ENCODE data around the gene TAF4B.
A peak's percentile ranks its signal among the peaks of the same experiment; 100 is the strongest.
"Not testable (repeated sequence)": the region's sequence is repeated elsewhere in the genome, so short reads cannot be mapped to it uniquely, and the experiment has no call there.

TAF4B gene, protein sequence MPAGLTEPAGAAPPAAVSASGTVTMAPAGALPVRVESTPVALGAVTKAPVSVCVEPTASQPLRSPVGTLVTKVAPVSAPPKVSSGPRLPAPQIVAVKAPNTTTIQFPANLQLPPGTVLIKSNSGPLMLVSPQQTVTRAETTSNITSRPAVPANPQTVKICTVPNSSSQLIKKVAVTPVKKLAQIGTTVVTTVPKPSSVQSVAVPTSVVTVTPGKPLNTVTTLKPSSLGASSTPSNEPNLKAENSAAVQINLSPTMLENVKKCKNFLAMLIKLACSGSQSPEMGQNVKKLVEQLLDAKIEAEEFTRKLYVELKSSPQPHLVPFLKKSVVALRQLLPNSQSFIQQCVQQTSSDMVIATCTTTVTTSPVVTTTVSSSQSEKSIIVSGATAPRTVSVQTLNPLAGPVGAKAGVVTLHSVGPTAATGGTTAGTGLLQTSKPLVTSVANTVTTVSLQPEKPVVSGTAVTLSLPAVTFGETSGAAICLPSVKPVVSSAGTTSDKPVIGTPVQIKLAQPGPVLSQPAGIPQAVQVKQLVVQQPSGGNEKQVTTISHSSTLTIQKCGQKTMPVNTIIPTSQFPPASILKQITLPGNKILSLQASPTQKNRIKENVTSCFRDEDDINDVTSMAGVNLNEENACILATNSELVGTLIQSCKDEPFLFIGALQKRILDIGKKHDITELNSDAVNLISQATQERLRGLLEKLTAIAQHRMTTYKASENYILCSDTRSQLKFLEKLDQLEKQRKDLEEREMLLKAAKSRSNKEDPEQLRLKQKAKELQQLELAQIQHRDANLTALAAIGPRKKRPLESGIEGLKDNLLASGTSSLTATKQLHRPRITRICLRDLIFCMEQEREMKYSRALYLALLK

DNA sequence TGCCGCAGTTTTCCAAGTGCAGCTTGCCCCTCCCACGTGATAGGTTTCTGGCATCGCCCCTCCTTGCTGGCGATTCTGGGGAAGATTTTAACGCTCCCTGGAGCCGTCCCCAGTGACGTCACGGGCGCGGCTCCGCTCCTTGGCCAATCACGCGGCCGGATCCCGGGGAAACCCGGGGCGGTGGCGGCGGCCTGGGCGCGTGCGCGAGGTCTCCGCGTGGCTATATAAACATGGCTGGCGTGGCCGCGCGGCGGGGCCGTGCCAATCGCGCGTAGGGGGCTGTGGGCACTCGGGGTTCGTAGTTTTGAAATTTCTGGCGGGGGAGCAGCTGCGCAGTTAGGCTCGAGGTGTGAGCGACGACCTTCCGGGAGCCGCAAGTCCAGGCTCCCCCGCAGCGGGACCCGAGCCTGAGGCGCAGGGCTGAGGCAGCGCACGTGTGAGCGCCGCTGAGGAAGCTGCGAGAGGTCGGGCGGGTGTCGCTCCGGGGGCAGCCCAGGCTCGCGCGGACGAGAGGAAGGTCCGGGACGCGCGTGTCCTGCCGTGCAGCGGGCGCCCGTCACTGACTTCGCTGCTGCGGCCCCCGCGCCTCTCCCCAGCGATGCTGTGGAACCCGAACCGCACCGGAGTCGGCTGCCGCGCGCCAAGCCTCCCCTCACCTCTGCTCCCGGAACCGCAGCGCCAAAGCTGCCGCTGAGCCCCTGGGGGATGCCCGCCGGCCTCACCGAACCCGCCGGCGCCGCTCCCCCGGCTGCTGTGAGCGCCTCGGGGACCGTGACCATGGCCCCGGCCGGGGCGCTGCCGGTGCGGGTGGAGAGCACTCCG, at the start of gene TAF4B:
Gene TAF4B, plus strand, starts transcription at position 217 of the 822 bp plus-strand sequence. Its CDS starts 489 bp downstream, at position 706.
- DNase-seq, result peak; percentile 92

DNA sequence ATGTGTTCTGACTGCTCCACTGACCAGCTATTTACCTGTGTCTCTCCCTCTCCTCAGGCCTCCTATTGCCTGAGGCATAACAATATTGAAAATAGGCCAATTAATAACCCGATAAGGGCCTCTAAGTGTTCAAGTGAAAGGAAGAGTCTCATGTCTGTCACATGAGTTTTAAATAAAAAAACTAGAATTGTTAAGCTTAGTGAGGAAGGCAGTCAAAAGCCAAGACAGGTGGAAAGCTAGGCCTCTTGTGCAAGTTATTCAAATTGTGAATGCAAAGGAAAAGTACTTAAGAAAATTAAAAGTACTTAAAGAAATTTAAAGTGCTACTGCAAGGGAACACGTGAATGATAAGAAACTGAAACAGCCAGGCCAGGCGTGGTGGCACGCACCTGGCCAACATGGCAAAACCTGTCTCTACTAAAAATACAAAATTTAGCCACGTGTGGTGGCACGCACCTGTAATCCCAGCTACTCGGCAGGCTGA, 44.9 kb upstream of the TAF4B start:
- DNase-seq, result no peak

DNA sequence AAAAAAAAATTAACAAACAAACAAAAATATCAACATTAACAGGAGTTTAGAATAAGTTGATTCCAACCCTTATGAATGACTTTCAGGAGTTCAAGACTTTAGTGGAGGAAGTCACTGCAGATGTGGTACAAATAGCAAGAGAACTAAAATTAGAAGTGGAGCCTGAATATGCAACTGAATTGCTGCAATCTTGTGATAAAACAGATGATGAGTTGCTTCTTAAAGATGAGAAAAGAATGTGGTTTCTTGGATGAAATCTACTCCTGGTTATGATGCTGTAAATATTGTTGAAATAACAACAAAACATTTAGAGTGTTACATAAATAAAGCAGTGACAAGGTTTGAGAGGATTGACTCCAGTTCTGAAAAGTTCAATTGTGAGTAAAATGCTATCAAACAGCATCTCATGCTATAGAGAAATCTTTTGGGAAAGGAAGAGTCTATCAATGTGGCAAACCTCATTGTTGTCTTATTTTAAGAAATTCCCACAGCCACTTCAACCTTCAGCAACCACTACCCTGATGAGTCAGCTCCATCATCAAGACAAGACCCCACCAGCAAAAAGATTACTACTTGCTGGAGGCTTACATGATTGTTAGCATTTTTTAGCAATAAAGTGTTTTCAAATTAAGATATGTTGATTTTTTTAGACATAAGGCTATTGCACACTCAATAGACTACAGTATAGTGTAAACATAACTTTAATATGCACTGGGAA, 42.7 kb upstream of the TAF4B start:
- no peak for DNase-seq

DNA sequence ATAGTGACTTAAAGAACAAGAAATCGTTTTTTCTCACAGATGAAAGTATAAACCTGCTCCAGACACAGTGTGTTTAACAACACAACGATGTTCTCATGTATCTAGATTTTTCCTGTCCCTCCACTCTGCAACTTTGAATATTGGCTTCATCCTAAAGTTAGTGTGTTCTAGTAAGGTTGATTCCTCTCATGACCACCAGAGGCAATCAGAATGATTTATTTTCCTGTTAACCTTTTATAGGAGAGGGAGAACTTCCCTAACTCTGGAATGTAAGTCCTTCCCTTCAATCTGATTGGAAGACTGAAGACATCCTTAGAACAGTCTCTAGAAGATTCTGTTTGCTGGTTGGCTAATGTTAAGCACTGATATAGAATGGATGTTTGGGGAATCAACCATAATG, 41.0 kb upstream of the TAF4B start:
- no peak for DNase-seq

DNA sequence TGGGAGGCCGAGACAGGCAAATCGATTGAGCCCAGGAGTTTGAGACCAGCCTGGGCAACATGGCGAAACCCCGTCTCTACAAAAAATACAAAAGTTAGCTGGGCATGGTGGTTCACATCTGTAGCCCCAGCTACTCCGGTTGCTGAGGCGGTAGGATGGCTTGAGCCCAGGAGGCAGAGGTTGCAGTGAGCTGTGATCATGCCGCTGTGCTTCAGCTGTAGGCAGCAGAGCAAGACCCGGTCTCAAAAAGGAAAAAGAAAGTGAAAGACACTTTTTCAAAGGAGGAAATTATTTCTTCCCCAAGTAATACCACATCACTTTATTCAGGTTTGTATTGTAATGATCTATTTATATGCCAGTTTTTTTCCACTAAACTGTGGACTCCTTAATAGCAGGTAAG, 35.7 kb upstream of the TAF4B start:
- no peak for DNase-seq

DNA sequence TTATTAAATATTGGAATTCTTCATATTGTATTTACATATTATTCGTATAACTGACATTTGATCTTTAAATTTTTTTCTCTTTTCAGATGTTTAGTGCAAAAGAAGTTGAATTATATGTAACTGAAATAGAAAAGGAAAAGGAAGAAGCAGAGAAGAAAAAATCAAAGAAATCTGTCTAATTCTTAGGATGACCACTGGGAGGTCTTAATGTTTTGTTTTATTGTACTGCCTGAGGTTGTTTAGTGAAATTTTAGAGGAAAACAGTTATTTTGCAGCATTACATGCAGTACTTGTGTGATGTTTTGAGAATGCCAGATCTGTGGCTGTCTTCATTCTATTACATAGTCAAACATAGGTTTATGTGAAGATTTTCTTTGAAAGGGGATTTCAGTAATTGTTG, 34.0 kb upstream of the TAF4B start:
- no peak for DNase-seq

DNA sequence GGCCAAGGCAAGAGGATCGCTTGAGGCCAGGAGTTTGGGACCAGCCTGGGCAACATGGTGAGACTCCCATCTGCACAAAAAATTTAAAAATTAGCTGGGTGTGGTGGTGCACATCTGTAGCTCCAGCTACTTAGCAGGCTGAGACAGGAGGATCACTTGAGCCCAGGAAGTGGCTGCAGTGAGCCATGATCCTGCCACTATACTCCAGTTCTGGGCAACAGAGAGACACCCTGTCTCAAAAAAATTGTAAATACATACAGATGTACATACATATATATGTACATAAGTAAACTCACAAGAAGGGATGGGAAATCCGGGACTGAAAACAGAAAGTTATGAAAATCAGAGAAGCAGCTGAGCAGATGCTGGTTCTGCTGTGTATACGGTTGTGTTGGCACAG, 29.6 kb upstream of the TAF4B start:
- DNase-seq, result no peak

DNA sequence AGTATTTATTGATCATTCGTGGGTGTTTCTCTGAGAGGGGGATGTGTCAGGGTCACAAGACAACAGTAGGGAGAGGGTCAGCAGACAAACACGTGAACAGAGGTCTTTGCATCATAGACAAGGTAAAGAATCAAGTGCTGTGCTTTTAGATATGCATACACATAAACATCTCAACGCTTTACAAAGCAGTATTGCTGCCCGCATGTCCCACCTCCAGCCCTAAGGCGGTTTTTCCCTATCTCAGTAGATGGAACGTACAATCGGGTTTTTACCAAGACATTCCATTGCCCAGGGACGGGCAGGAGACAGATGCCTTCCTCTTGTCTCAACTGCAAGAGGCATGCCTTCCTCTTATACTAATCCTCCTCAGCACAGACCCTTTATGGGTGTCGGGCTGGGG, 24.2 kb upstream of the TAF4B start:
- not testable (repeated sequence) for DNase-seq

DNA sequence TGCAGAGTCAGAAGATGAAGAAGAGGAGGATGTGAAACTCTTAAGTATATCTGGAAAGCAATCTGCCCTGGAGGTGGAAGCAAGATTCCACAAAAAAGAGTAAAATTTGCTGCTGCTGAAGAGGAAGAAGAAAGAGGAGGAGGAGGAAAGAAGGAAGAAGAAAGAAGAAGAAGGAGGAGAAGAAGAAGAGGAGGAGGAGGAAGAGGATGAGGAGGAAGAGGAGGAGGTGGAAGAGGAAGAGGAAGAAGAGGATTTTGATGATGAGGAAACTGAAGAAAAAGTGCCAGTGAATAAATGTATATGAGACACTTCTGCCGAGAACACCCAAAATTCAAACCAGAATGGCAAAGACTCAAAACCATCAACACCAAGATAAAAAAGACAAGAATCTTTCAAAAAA, 20.9 kb upstream of the TAF4B start:
- DNase-seq, result no peak

DNA sequence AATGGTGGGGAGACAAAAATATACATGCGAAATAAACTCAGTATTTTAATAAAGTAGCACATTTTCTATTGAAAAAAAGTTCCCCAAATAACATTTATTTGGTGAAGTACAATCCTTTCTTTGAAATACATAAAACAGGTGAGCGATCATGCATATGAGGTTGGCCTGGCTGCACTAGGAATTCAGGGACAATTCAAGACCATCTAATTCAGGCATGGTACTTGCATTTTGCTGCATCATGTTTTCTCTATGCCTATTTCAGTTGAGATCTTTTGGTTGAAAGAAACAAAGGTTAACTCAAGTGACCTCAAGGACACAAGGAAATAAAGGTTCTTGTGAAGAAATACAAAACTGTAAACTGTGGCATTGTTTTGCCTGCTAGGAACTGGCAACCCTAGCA, 19.8 kb upstream of the TAF4B start:
- DNase-seq, result no peak

DNA sequence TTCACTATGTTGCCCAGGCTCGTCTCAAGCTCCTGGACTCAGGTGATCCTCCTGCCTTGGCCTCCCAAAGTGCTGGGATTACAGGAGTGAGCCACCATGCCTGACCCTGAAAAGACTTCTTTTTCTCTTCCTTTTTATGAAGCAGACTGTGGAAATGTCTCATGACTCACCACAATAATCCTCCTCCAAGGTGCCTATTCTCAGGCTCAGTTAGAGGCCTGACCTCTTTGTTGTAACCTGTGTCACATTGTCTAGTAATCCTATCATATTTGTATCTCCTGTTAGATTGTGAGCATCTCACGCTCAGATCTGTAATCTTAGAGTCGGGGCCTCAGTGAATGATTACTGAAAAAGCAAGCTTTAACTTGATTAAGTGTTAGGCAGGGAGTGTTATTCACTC, 18.3 kb upstream of the TAF4B start:
- no peak for DNase-seq

DNA sequence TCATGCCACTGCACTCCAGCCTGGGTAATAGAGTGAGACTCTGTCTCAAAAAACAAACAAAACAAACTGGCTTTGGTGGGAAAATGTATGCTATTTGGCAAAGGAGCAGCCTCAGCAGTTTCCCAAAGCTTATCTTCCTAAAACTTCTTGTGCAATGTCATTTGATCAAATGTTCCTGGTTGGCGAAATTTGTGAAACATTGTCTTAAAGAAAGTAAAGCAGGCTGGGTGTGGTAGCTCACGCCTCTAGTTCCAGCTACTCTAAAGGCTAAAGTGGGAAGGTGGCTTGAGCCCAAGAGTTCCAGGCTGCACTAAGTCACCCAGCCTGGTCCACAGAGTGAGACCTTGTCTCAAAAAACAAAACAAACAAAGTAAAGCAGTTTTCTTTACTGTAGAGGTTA, 17.3 kb upstream of the TAF4B start:
- DNase-seq, result no peak

DNA sequence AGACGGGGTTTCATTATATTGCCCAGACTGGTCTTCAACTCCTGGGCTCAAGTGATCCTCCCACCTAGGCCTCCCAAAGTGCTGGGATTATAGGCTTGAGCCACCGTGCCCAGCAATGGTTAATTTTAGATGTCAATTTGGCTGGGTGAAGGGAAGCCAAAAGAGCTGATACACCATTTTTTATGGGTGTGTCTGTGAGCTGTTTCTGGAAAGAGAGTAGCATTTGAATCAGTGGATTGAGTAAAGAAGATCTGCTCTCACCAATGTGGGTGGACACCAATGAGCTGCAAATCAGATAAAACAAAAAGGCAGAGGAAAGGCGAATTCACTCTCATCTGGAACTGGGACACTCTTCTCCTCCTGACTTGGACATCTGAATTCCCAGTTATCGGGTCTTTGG, 16.1 kb upstream of the TAF4B start:
- DNase-seq, result no peak

DNA sequence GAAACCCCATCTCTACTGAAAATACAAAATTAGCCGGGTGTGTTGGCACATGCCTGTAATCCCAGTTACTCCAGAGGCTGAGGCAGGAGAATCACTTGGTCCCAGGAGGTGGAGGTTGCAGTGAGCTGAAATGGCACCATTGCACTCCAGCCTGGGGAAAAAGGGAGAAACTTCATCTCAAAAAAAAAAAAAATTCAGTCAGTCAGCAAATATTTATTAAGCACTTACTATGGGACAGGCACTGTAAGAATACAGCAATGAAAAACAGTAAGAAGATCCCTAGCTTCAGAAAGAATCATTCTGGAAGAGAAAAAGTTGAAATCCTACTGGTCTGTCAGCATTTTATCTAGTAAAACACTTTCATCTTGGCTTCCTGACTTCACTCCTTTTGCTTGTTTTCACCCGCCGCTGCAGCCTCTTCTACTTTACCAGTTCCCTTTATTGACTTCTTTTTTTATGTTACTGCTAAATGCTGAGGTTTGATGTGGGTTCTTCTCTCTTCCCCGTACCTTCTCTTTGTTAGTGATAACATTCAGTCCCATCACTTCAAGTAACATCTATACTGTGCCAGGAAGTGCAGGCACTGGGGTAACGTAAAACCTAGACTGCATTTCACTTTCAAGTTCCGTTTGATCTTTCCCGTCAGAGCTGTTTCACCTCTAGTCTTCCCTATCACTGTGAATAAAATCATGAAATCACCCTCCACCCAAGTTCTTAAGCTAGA, 10.8 kb upstream of the TAF4B start:
- no peak for DNase-seq

DNA sequence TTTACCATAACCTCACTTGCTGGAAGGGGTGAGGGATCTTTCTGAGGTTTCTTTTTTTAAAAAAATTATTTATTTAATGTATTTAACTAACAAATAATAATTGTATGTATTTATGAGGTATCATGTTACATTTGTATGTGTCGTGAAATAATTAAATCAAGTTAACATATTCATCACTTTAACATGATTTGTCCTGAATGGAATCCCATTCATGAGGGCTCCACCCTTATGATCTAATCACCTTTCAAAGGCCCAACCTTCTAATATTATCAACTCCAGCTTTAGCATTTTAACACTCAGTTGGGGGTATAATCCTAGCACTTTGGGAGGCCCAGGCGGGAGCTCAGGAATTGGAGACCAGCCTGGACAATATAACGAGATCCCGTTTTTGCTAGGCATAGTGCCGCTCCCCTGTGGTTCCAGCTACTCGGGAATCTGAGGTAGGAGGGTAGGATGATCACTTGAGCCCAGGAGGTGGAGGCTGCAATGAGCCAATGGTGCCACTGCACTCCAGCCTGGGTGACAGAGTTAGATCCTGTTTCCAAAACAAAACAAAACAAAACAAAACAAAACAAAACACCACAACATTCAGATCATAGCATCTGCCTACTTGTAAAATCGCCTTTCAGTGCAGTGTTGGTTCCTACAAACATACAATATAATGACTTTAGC, 1.1 kb upstream of the TAF4B start:
- no peak for DNase-seq

DNA sequence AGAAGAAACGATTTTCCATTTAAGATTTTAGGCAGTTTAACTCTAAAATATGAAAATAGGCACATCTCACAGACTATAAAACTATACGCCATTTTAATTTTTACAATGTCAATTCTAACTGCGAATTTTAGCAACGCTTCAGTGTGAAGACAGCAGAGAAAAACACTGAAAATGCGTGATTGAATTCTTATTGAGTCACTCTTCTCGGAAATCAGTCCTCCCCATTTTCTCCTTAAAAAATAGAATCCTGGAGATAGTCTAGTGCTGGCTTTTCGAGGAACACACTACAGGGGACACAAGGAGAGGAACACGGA, 373 bp upstream of the TAF4B start:
- no peak for DNase-seq

DNA sequence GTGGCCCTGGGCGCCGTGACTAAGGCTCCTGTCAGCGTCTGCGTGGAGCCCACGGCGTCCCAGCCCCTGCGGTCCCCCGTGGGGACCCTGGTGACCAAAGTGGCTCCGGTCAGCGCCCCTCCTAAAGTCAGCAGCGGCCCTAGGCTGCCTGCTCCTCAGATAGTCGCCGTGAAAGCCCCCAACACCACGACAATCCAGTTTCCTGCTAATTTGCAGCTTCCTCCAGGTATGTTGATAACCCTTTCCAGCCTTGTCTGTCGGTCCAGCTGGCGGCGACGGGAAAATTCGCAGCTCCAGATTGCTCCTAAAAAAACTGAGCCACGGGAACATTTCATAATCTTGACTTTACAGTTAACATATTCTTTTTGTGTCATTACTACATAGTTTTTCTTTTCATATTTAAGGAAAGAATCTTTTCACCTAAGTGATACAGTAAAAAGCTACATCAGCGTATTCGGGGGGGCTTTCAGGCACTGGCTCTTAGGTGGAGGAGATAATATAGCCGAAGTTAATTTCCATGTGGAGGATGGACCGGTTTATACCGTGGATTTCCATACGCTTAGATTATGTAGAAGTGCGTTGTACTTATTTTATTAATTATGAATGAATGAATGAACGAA, 916 bp downstream of the TAF4B start:
- DNase-seq, result peak; percentile 6

DNA sequence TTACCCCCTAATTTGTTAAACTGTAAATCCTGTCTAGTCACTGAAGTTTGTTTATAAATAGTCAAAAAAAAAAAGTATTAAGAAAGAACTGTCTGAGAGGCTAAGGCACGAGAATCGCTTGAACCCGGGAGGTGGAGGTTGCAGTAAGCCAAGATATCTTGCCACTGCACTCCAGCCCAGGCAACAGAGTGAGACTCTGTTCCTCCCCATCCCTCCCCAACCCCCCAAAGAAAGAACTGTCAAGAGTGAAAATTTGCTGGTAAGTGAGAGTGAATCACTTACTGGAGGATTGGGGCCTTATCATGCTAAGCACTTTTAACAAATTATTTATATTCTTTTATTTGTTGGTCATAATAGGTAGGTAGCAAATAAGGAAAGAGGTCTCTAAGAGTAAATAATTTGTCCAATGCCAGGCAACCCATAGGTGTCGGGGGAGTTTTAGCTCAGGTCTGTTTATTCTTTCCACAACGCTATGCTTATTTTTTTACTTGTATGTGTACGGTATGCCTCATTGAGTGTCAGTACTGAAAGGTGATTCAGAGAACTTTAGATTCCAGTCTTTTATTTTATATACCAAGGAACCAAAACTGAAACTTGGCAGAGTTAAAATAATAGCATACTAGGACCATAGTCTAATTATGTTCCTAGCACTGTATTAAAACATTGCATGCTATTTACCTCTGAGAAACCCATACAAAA, 2.5 kb downstream of the TAF4B start:
- DNase-seq, result no peak

DNA sequence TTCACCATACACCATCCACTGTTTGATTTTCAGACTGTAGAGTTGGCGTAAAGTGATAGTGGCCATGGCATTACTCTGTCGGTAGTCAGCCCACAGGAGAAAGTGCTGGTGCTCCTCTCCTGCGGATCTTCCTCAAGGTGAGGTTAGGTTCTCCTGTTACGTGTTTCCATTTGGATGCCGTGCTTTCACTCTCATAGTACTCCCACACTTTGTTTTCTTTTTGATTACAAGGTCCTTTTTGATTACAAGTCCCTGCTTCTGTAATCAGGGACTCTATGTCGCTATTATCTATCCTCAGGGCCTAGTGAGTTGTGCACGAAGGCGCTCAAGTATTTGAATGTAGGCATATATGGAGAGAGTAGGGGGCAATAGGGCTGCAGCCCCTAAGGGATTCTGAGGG, 4.3 kb downstream of the TAF4B start:
- no peak for DNase-seq

DNA sequence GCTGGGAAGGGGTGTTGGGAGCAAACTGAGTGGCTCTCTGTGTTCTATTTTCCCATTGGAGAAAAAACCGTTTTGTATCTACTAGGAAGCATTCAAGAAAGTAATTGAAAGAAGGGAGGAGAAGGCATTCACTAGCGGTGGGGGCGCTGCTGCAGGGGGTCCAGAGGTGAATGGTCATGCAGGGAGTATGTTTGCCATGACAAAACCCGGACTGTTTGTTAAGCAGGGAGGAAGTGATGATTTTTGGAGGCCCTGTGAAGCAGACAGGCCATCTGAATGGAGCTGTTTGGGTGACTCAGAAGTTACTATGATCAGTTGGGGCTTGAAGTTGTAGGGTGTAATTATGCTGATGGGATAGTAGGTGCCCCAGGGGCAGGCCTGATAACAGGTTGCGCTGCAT, 7.0 kb downstream of the TAF4B start:
- no peak for DNase-seq

Measured in EL (cell line).